NB4 (cell line): Measurements from ENCODE around the gene EGLN3.

Source experiments
- DNase-seq: peaks from one replicate; pipeline ENCODE4 v3.0.0; 2010; ENCODE audit warnings: low read depth
- H3K4me3 ChIP-seq: one replicate; pipeline ENCODE4 v1.5.1; 2011; ENCODE audit warnings: mild to moderate bottlenecking, low read depth, low read length, moderate library complexity
- CTCF ChIP-seq: IDR thresholded peaks from one replicate; pipeline ENCODE4 v1.5.1; 2012; ENCODE audit warnings: low read depth, low read length
- MYC ChIP-seq: IDR thresholded peaks from 2 replicates; pipeline ENCODE4 v1.6.1; 2011; ENCODE audit warnings: low read depth, low read length
- POLR2A ChIP-seq: IDR thresholded peaks from 2 replicates; pipeline ENCODE4 v1.6.1; 2011; ENCODE audit warnings: mild to moderate bottlenecking; ENCODE audit not compliant: insufficient read length; ENCODE audit errors: extremely low read depth
- TF ChIP-seq, protein P1 (sequence below): IDR thresholded peaks from 2 replicates; pipeline ENCODE4 v1.6.1; 2011; ENCODE audit warnings: low read depth, low read length

The EGLN3 gene

GRCh38 chr14:33909380-33910084 is 41.3 kb downstream of the EGLN3 start:
- no peak for DNase-seq

GRCh38 chr14:33908540-33909223 is 42.2 kb downstream of the EGLN3 start:
- no peak overlapping the region for H3K4me3 ChIP-seq
- peak; percentile 3 for DNase-seq

More at GRCh38 chr14:33909380-33910084, 41.3 kb downstream of the EGLN3 start:
- TF ChIP-seq POLR2A = no peak
- TF ChIP-seq CTCF = no peak
- no peak for TF ChIP-seq MYC
- TF ChIP-seq, protein P1, sequence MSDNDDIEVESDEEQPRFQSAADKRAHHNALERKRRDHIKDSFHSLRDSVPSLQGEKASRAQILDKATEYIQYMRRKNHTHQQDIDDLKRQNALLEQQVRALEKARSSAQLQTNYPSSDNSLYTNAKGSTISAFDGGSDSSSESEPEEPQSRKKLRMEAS = no peak
- no peak overlapping the region for H3K4me3 ChIP-seq

DNA sequence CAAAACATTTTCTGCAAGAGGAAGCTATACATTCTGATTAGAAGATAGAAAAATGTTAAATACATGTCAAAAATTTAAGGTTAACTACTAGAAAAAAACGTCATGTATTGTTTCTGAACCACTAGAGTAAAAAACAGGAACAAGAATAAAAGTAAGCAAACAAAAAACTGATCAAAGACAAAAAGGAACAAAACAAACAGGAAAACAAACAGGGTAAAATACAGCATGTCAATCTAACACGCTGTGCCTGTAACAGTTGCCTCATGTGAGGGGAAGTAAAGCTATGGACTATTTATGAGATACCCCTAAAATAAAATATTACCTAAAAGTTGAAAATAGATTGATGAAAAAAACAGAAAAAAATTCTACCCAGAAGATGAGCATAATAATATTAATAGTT is 43.9 kb downstream of the EGLN3 start:
- DNase-seq = no peak
- TF ChIP-seq MYC (no peak), CTCF (no peak), POLR2A (no peak)
- TF ChIP-seq, protein P1 = no peak
- H3K4me3 ChIP-seq = no peak overlapping the region

More at GRCh38 chr14:33908540-33909223, 42.2 kb downstream of the EGLN3 start:
- TF ChIP-seq MYC (no peak), CTCF (peak; percentile 2)

DNA sequence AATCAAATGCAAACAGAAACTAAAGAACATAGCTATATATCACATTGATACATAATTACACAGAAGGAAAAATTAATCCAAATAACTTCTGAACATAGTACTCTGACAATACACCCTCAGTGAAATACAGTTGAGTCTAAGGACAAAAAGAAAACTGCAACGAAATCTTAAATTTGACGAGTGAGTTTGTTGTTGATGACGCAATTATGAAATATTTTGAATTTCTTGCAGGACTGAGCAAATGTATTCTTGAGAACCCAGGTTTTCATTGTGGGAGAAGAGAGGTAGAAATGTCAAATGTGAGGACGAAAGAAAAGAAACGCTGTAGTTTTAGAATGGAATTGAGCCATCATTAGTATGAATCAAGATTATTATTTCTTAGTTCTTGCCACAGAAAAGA is 46.3 kb downstream of the EGLN3 start:
- TF ChIP-seq POLR2A (no peak), CTCF (no peak), MYC (no peak)
- TF ChIP-seq, protein P1 = no peak
- no peak overlapping the region for H3K4me3 ChIP-seq
- DNase-seq = no peak

DNA sequence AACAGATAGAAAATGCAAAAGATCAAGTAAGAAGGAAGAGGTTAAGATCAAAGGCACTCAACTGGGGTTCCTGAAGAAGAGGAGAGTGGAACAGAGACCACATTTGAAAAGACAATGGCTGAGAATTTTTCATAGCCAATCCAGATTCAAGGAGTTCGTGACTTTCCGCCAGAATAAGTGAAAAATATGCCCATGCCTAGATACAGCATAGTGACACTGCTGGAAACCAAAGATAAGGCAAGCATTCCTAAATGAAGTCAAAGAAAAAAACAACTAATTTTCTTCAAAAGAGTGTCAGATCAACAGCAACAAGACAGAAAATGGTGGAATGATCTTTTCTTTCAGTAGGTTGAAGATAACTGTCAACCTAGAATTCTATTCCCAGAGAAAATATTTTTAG is 47.5 kb downstream of the EGLN3 start:
- H3K4me3 ChIP-seq = no peak overlapping the region
- no peak for TF ChIP-seq CTCF
- TF ChIP-seq POLR2A = no peak
- TF ChIP-seq MYC = no peak
- TF ChIP-seq, protein P1 = no peak
- DNase-seq = no peak
